Activated CD4-positive, alpha-beta T cell treated with anti-CD3 and anti-CD28 coated beads, Interleukin-2, amount 10 ng/mL, durations not matched to agents 24 days and 14 days (primary cell): ENCODE results near the gene CD300LG. TPM values are rescaled to one million over a fixed set of nuclear protein-coding genes. Genes with fewer than 3 reads are reported as not detected.

Source experiments
- DNase-seq: peaks from one replicate; pipeline ENCODE4 v3.0.0; 2022
- H3K27ac Mint-ChIP-seq: one replicate; pipeline ENCODE4 v1.8.0; 2022; ENCODE audit warnings: mild to moderate bottlenecking, mixed read lengths
- H3K27me3 Mint-ChIP-seq: one replicate; pipeline ENCODE4 v1.8.0; 2022; ENCODE audit warnings: mixed read lengths
- H3K36me3 Mint-ChIP-seq: one replicate; pipeline ENCODE4 v1.8.0; 2022; ENCODE audit warnings: low read depth, mild to moderate bottlenecking, mixed read lengths
- H3K4me1 Mint-ChIP-seq: one replicate; pipeline ENCODE4 v1.8.0; 2021; ENCODE audit warnings: mixed read lengths
- H3K4me3 Mint-ChIP-seq: one replicate; pipeline ENCODE4 v1.8.0; 2022; ENCODE audit warnings: mild to moderate bottlenecking, moderate library complexity, mixed read lengths
- H3K9me3 Mint-ChIP-seq: one replicate; pipeline ENCODE4 v1.8.0; 2021; ENCODE audit warnings: mixed read lengths
- intact Hi-C: fragments of 100-400 bp; cut with micrococcal nuclease; formaldehyde crosslinking; loops from one replicate; pipeline ENCODE4 v1.15.1; 2023
- total RNA-seq: library from RNA; stranded (reverse); gene quantifications from 2 replicates; pipeline ENCODE4 v1.2.3, GENCODE V29; 2022

CD300LG gene
- total RNA-seq, 1 donor from 2014 or later: not detected

- Mint-ChIP-seq H3K4me3 (no peak overlapping the region), H3K36me3 (no peaks in the 10 kb centered on the region), H3K27me3 (peaks cover 6% of the 10 kb centered on the region), H3K27ac (no peak overlapping the region), H3K4me1 (no peaks in the 10 kb centered on the region), H3K9me3 (no peaks in the 10 kb centered on the region)
- DNase-seq: no peak
- intact Hi-C loops: no loop called here
Observed at GRCh38 chr17:43814714-43815113, 32.3 kb upstream of the CD300LG start.

GRCh38 chr17:43816336-43817320, 30.3 kb upstream of the CD300LG start:
- DNase-seq: no peak
- no peaks in the 10 kb centered on the region for H3K9me3 Mint-ChIP-seq
- no peaks in the 10 kb centered on the region for H3K36me3 Mint-ChIP-seq
- H3K27me3 Mint-ChIP-seq: peaks cover 2% of the 10 kb centered on the region
- intact Hi-C loops: no loop called here
- no peaks in the 10 kb centered on the region for H3K4me1 Mint-ChIP-seq
- no peak overlapping the region for H3K4me3 Mint-ChIP-seq
- no peak overlapping the region for H3K27ac Mint-ChIP-seq

- Mint-ChIP-seq H3K27me3 (peaks cover 4% of the 10 kb centered on the region), H3K4me3 (no peak overlapping the region), H3K4me1 (no peaks in the 10 kb centered on the region), H3K9me3 (no peaks in the 10 kb centered on the region), H3K36me3 (no peaks in the 10 kb centered on the region), H3K27ac (no peak overlapping the region)
- intact Hi-C loops: no loop called here
- DNase-seq: no peak
Observed at GRCh38 chr17:43817826-43818225, 29.1 kb upstream of the CD300LG start.

DNA sequence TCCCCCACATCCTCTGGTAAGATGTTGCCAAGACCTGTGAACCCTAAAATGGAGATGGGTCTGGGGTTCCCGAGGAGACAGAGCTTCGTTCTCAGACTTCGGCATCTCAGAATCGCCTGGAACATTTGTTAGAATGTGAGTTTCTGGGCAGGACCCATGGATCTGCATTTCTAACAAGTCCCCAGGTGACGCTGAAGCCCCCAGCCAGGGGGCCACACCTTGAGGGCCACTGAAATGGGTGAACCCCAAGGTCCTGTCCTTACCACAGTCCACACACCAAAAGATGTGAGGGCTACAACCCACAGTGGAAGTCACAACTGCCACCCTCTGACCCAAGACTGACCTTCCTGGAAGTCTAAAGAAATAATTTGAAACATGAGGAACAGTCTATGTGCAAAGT, 28.0 kb upstream of the CD300LG start:
- Mint-ChIP-seq H3K4me1 (no peaks in the 10 kb centered on the region), H3K27ac (no peak overlapping the region), H3K9me3 (no peaks in the 10 kb centered on the region), H3K36me3 (no peaks in the 10 kb centered on the region), H3K27me3 (peaks cover 6% of the 10 kb centered on the region), H3K4me3 (no peak overlapping the region)
- intact Hi-C loops: no loop called here
- DNase-seq: no peak

GRCh38 chr17:43820759-43821158, 26.2 kb upstream of the CD300LG start:
- H3K4me1 Mint-ChIP-seq: no peaks in the 10 kb centered on the region
- intact Hi-C loops: no loop called here
- no peak overlapping the region for H3K4me3 Mint-ChIP-seq
- H3K36me3 Mint-ChIP-seq: no peaks in the 10 kb centered on the region
- no peaks in the 10 kb centered on the region for H3K9me3 Mint-ChIP-seq
- H3K27me3 Mint-ChIP-seq: peaks cover 6% of the 10 kb centered on the region
- no peak overlapping the region for H3K27ac Mint-ChIP-seq
- no peak for DNase-seq

- Mint-ChIP-seq H3K4me3 (no peak overlapping the region), H3K9me3 (no peaks in the 10 kb centered on the region), H3K36me3 (no peaks in the 10 kb centered on the region), H3K4me1 (no peaks in the 10 kb centered on the region), H3K27ac (no peak overlapping the region), H3K27me3 (peaks cover 8% of the 10 kb centered on the region)
- no peak for DNase-seq
- intact Hi-C loops: no loop called here
Observed at GRCh38 chr17:43822570-43823190, 24.3 kb upstream of the CD300LG start.

DNA sequence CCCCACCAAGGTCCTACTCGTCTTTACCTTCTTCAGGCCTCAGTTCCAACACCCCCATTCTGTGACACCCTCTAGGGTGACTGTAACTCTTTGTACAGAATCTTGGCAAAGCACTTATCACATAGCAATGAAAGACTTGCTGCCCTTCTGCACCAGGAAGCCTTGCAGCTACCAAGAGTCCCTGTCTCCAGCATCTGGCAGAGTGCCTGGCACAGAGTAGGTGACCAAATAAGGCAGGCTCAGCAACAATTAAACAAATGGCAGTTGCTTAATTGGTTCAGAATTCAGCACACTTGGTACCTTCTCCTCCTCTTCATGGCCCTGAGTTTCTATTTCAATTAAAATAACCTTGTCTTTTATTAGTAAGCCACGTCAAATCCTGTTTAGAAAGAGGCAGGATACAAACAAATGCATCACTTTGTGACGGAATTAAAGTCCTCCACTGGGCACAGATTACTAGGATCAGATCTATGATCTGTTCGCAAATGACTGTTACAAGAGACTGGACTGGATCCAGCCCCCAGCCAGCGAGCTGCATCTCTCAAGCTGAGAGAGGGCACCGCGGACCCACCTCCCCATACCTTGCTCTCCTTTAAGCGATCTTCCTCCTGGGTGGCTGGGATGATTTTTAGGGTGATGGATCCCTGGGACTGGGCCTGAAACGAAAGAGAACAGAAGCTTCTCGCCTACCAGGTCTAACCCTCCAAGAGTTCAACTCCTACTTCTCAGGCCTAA, 23.5 kb upstream of the CD300LG start:
- H3K36me3 Mint-ChIP-seq: no peaks in the 10 kb centered on the region
- H3K4me1 Mint-ChIP-seq: no peaks in the 10 kb centered on the region
- intact Hi-C loops: no loop called here
- no peak overlapping the region for H3K27ac Mint-ChIP-seq
- H3K27me3 Mint-ChIP-seq: peaks cover 10% of the 10 kb centered on the region
- no peak overlapping the region for H3K4me3 Mint-ChIP-seq
- no peak for DNase-seq
- no peaks in the 10 kb centered on the region for H3K9me3 Mint-ChIP-seq

- H3K27ac Mint-ChIP-seq: no peak overlapping the region
- no peak overlapping the region for H3K4me3 Mint-ChIP-seq
- H3K4me1 Mint-ChIP-seq: peaks cover 4% of the 10 kb centered on the region
- H3K27me3 Mint-ChIP-seq: peaks cover 16% of the 10 kb centered on the region
- H3K9me3 Mint-ChIP-seq: no peaks in the 10 kb centered on the region
- DNase-seq: no peak
- intact Hi-C loops: no loop called here
- H3K36me3 Mint-ChIP-seq: no peaks in the 10 kb centered on the region
Observed at GRCh38 chr17:43825567-43825966, 21.4 kb upstream of the CD300LG start.

DNA sequence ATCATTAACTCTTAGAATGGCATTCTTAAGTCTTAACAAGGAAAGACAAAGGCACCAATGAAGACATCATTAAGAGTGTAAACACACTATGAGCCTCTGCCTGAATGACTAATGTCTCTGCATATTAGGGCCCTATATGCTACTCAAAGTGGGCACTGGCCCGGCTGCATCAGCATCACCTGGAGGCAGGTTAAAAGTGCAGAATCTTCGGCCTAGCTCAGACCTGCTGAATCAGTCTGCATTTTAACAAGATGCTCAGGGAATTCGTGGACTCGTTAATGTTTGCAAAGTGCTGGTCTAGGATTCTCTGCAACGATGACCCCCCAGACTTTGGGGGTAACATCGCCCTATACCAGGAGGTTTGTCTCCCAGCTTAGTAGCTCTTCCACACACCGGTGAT, 20.8 kb upstream of the CD300LG start:
- intact Hi-C loops: no loop called here
- H3K9me3 Mint-ChIP-seq: no peaks in the 10 kb centered on the region
- H3K4me3 Mint-ChIP-seq: no peak overlapping the region
- peaks cover 8% of the 10 kb centered on the region for H3K4me1 Mint-ChIP-seq
- no peak for DNase-seq
- H3K27me3 Mint-ChIP-seq: peaks cover 22% of the 10 kb centered on the region
- no peaks in the 10 kb centered on the region for H3K36me3 Mint-ChIP-seq
- H3K27ac Mint-ChIP-seq: no peak overlapping the region

- peaks cover 31% of the 10 kb centered on the region for H3K27me3 Mint-ChIP-seq
- DNase-seq: no peak
- no peaks in the 10 kb centered on the region for H3K36me3 Mint-ChIP-seq
- H3K4me3 Mint-ChIP-seq: no peak overlapping the region
- intact Hi-C loops: no loop called here
- H3K4me1 Mint-ChIP-seq: peaks cover 11% of the 10 kb centered on the region
- H3K9me3 Mint-ChIP-seq: no peaks in the 10 kb centered on the region
- H3K27ac Mint-ChIP-seq: no peak overlapping the region
Observed at GRCh38 chr17:43827596-43827995, 19.4 kb upstream of the CD300LG start.

DNA sequence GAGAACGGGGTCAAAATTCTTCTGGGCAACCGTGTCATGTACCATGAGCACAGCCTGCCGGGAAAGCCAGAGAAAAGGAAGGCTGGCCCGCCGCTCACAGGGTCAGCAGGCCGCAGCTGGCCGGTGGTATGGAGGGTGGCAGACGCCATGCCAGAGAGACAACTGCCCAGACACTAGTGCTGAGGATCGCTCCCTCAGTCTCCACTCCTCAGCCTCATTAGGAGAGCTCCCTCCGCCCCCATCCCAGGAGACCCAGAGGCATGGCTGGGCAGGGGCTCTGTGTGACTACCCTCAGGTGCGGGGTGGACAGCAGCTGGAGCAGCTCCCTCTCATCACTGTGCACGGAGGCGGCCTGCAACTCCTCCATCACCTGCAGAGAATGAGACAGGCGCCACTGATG, 17.2 kb upstream of the CD300LG start:
- Mint-ChIP-seq H3K27ac (no peak overlapping the region), H3K9me3 (no peaks in the 10 kb centered on the region), H3K4me3 (no peak overlapping the region), H3K4me1 (peaks cover 14% of the 10 kb centered on the region), H3K27me3 (peaks cover 43% of the 10 kb centered on the region), H3K36me3 (no peaks in the 10 kb centered on the region)
- DNase-seq: no peak
- intact Hi-C loops: no loop called here

DNA sequence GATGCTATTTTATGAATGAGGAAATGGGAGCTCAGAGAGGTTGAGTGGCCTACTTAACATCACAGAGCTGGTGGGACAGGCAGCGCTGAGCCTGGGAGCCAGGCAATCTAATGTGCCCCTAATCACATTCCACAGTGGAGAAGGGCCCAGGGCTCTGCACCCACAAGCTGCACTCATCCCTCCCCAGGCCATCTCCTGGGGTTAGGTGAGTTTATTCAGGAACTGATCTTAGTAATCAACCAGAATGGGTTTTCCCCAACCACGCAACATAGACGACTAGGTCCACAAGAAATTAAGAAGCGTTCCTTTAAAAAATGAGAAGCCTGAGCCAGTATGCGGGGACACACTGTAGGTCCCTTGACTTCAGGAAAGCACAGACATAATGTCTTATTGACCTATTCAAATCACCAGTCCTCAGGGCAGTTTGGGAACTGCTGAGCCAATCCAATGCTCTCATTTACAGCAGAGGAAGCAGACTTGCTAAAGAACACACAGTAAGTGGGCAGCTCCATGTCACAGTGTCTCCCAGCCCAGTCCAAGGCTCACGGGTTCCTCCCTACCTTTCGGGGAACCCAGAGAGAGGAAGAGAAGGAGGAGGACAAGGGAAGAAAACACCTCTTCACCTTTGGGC, 16.4 kb upstream of the CD300LG start:
- H3K4me1 Mint-ChIP-seq: peaks cover 14% of the 10 kb centered on the region
- H3K27me3 Mint-ChIP-seq: peaks cover 48% of the 10 kb centered on the region
- no peak overlapping the region for H3K27ac Mint-ChIP-seq

DNA sequence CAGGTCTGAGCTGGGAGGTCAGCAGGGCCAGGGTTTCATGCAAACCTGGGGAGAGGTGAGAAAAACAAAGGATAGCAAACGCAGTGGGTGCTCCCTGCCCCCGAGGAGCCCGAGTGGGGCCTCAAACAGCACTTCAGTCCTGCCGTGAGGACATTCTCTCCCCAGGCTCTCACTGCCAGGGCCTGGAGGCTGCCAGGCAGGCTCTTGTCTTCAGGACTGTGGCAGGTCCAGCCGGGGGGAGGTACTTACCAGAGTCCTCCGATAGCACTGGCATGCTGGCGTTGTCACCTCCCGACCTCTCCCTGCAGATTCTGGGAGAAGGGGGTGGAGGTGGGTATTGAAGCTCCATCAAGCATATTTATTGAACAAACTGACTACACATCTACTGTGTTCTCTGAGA, 15.3 kb upstream of the CD300LG start:
- Mint-ChIP-seq H3K27ac (no peak overlapping the region), H3K4me3 (peak overlapping the region; percentile 71), H3K36me3 (no peaks in the 10 kb centered on the region), H3K4me1 (peaks cover 14% of the 10 kb centered on the region), H3K9me3 (no peaks in the 10 kb centered on the region), H3K27me3 (peaks cover 52% of the 10 kb centered on the region)
- no peak for DNase-seq
- intact Hi-C loops: no loop called here

More for the DNA sequence above, 16.4 kb upstream of the CD300LG start:
- intact Hi-C loops: no loop called here
- H3K36me3 Mint-ChIP-seq: no peaks in the 10 kb centered on the region
- DNase-seq: no peak
- H3K9me3 Mint-ChIP-seq: no peaks in the 10 kb centered on the region
- peak overlapping the region; percentile 13 for H3K4me3 Mint-ChIP-seq
